RWPE2 (cell line): Measurements from ENCODE around the gene FRMPD4.

Experiments
- ATAC-seq: fragments of 200-7000 bp; cut with Tn5 transposase; 3 replicates; pipeline ENCODE4 v1.9.1; 2021; ENCODE audit warnings: low read depth
- DNase-seq: peaks from one replicate; pipeline ENCODE4 v3.0.0-alpha.2; 2020; ENCODE audit warnings: low spot score
- H3K27ac ChIP-seq: fragments of 450-650 bp; 2 replicates; pipeline ENCODE4 v1.5.1; 2017; ENCODE audit warnings: mild to moderate bottlenecking; ENCODE audit not compliant: poor library complexity, severe bottlenecking
- H3K27me3 ChIP-seq: fragments of 250-450 bp; sonication (Bioruptor Pico); 2 replicates; pipeline ENCODE4 v1.5.1; 2021; ENCODE audit warnings: mild to moderate bottlenecking, moderate library complexity; ENCODE audit not compliant: insufficient read depth, poor library complexity, severe bottlenecking
- H3K36me3 ChIP-seq: fragments of 250-450 bp; sonication (Bioruptor Pico); 2 replicates; pipeline ENCODE4 v1.5.1; 2020; ENCODE audit warnings: low read depth, mild to moderate bottlenecking, moderate library complexity
- H3K4me1 ChIP-seq: fragments of 250-450 bp; sonication (Bioruptor Pico); 2 replicates; pipeline ENCODE4 v1.5.1; 2021; ENCODE audit warnings: mild to moderate bottlenecking, moderate library complexity; ENCODE audit not compliant: insufficient read depth, poor library complexity, severe bottlenecking
- H3K4me3 ChIP-seq: fragments of 250-450 bp; sonication (Bioruptor Pico); 2 replicates; pipeline ENCODE4 v1.5.1; 2021; ENCODE audit warnings: mild to moderate bottlenecking, moderate library complexity; ENCODE audit not compliant: severe bottlenecking
- H3K9me3 ChIP-seq: fragments of 250-450 bp; sonication (Bioruptor Pico); 2 replicates; pipeline ENCODE4 v1.5.1; 2021; ENCODE audit warnings: mild to moderate bottlenecking, moderate library complexity; ENCODE audit not compliant: severe bottlenecking
- CTCF ChIP-seq: fragments of 450-650 bp; IDR thresholded peaks from one replicate; pipeline ENCODE4 v1.5.1; 2017; ENCODE audit warnings: mild to moderate bottlenecking, moderate library complexity; ENCODE audit not compliant: poor library complexity, severe bottlenecking

Gene FRMPD4

GRCh38 chrX:12439416-12439815 is 301.1 kb downstream of the FRMPD4 start:
- no peak for ATAC-seq
- TF ChIP-seq CTCF = no peak

GRCh38 chrX:12440246-12440645 is 302.0 kb downstream of the FRMPD4 start:
- no peak for ATAC-seq
- Histone ChIP-seq H3K27me3 (no peaks in the 10 kb centered on the region), H3K9me3 (no peaks in the 10 kb centered on the region), H3K36me3 (no peaks in the 10 kb centered on the region), H3K27ac (no peak overlapping the region), H3K4me3 (no peak overlapping the region), H3K4me1 (no peaks in the 10 kb centered on the region)
- DNase-seq = no peak
- no peak for TF ChIP-seq CTCF

More at GRCh38 chrX:12439416-12439815, 301.1 kb downstream of the FRMPD4 start:
- no peaks in the 10 kb centered on the region for H3K4me1 ChIP-seq
- H3K36me3 ChIP-seq = no peaks in the 10 kb centered on the region
- no peak for DNase-seq
- H3K27ac ChIP-seq = no peak overlapping the region
- H3K4me3 ChIP-seq = no peak overlapping the region
- no peaks in the 10 kb centered on the region for H3K27me3 ChIP-seq
- H3K9me3 ChIP-seq = no peaks in the 10 kb centered on the region

- DNase-seq = no peak
- Histone ChIP-seq H3K27me3 (no peaks in the 10 kb centered on the region), H3K27ac (no peak overlapping the region), H3K9me3 (no peaks in the 10 kb centered on the region), H3K36me3 (no peaks in the 10 kb centered on the region), H3K4me3 (no peak overlapping the region), H3K4me1 (no peaks in the 10 kb centered on the region)
- ATAC-seq = peak; percentile 73
- TF ChIP-seq CTCF = peak; percentile 10
These were observed 303.3 kb downstream of the FRMPD4 start for GRCh38 chrX:12441381-12442128.

- peaks cover 9% of the 10 kb centered on the region for H3K4me1 ChIP-seq
- no peaks in the 10 kb centered on the region for H3K36me3 ChIP-seq
- TF ChIP-seq CTCF = no peak
- H3K27me3 ChIP-seq = no peaks in the 10 kb centered on the region
- no peak for ATAC-seq
- H3K4me3 ChIP-seq = no peak overlapping the region
- H3K9me3 ChIP-seq = no peaks in the 10 kb centered on the region
- no peak overlapping the region for H3K27ac ChIP-seq
- DNase-seq = no peak
These were observed 305.3 kb downstream of the FRMPD4 start for GRCh38 chrX:12443534-12444098.
